Measurements from ENCODE around the gene NPC1. TPM values are rescaled to one million over a fixed set of nuclear protein-coding genes. Genes with fewer than 3 reads are reported as not detected.

NPC1 gene
- total and polyA plus RNA-seq, 3 donors from 2014 or later = 36.8 to 83.2 (median 66.8) TPM

- 68 to 85% methylated on average over 7 of the region's 7 CpGs for WGBS, 2 donors
- DNase-seq = no peak
- Histone ChIP-seq H3K27ac (no peak overlapping the region), H3K4me1 (no peaks in the 10 kb centered on the region), H3K36me3 (ENCODE audit: low read depth, missing control alignments) (no peaks in the 10 kb centered on the region), H3K4me3 (no peak overlapping the region), H3K9me3 (no peaks in the 10 kb centered on the region), H3K27me3 (no peaks in the 10 kb centered on the region)
- TF ChIP-seq CTCF (IDR thresholded peaks at IDR 0.05) (no peak), POLR2A (IDR thresholded peaks at IDR 0.05) (no peak)
- intact Hi-C loops (cut with DNase I; ENCODE audit: low total_unique reads) = no loop called here
These were observed 9.9 kb upstream of the NPC1 start for GRCh38 chr18:23596183-23596582.

GRCh38 chr18:23595591-23595990 lies 9.3 kb upstream of the NPC1 start:
- H3K36me3 ChIP-seq (ENCODE audit: low read depth, missing control alignments) = no peaks in the 10 kb centered on the region
- no peaks in the 10 kb centered on the region for H3K27me3 ChIP-seq
- no peak overlapping the region for H3K27ac ChIP-seq
- no peak for DNase-seq
- H3K9me3 ChIP-seq = no peaks in the 10 kb centered on the region
- 92 to 98% methylated on average over 7 of the region's 7 CpGs for WGBS, 2 donors
- H3K4me3 ChIP-seq = no peak overlapping the region
- no peak for TF ChIP-seq POLR2A (IDR thresholded peaks at IDR 0.05)
- TF ChIP-seq CTCF (IDR thresholded peaks at IDR 0.05) = no peak
- H3K4me1 ChIP-seq = no peaks in the 10 kb centered on the region
- intact Hi-C loops (cut with DNase I; ENCODE audit: low total_unique reads) = no loop called here

- DNase-seq = no peak
- Histone ChIP-seq H3K36me3 (ENCODE audit: low read depth, missing control alignments) (no peaks in the 10 kb centered on the region), H3K4me3 (no peak overlapping the region), H3K27me3 (no peaks in the 10 kb centered on the region), H3K27ac (no peak overlapping the region), H3K9me3 (no peaks in the 10 kb centered on the region), H3K4me1 (no peaks in the 10 kb centered on the region)
- intact Hi-C loops (cut with DNase I; ENCODE audit: low total_unique reads) = no loop called here
- WGBS, 2 donors = 90 to 96% methylated on average over 2 of the region's 2 CpGs
- TF ChIP-seq POLR2A (IDR thresholded peaks at IDR 0.05) (no peak), CTCF (IDR thresholded peaks at IDR 0.05) (no peak)
These were observed 7.4 kb upstream of the NPC1 start for GRCh38 chr18:23593720-23594119.

GRCh38 chr18:23592911-23593310 lies 6.6 kb upstream of the NPC1 start:
- intact Hi-C loops (cut with DNase I; ENCODE audit: low total_unique reads) = no loop called here
- Histone ChIP-seq H3K9me3 (no peaks in the 10 kb centered on the region), H3K36me3 (ENCODE audit: low read depth, missing control alignments) (no peaks in the 10 kb centered on the region), H3K27ac (no peak overlapping the region), H3K27me3 (no peaks in the 10 kb centered on the region), H3K4me1 (no peaks in the 10 kb centered on the region), H3K4me3 (no peak overlapping the region)
- WGBS, 2 donors = 90 to 96% methylated on average over 2 of the region's 2 CpGs
- DNase-seq = no peak
- TF ChIP-seq POLR2A (IDR thresholded peaks at IDR 0.05) (no peak), CTCF (IDR thresholded peaks at IDR 0.05) (no peak)

- TF ChIP-seq CTCF (IDR thresholded peaks at IDR 0.05) (no peak), POLR2A (IDR thresholded peaks at IDR 0.05) (no peak)
- intact Hi-C loops (cut with DNase I; ENCODE audit: low total_unique reads) = no loop called here
- 48 to 58% methylated on average over 1 of the region's 1 CpG for WGBS, 2 donors
- no peaks in the 10 kb centered on the region for H3K9me3 ChIP-seq
- no peak overlapping the region for H3K4me3 ChIP-seq
- DNase-seq = no peak
- H3K36me3 ChIP-seq (ENCODE audit: low read depth, missing control alignments) = no peaks in the 10 kb centered on the region
- no peak overlapping the region for H3K27ac ChIP-seq
- H3K27me3 ChIP-seq = no peaks in the 10 kb centered on the region
- H3K4me1 ChIP-seq = no peaks in the 10 kb centered on the region
These were observed 4.7 kb upstream of the NPC1 start for GRCh38 chr18:23591011-23591410.
